Urinary bladder (tissue), 4 donors: ENCODE measurements around the gene RPTOR. TPM values are rescaled to one million over a fixed set of nuclear protein-coding genes. Genes with fewer than 3 reads are reported as not detected.

Source experiments
- DNase-seq: peaks from one replicate; pipeline ENCODE4 v3.0.0-alpha.2; 2015; ENCODE audit errors: extremely low spot score
- H3K27ac ChIP-seq: one replicate; pipeline ENCODE4 v1.5.1; 2013; ENCODE audit warnings: low read depth, mild to moderate bottlenecking, moderate library complexity
- H3K36me3 ChIP-seq: one replicate; pipeline ENCODE4 v1.6.1; 2013; ENCODE audit warnings: mild to moderate bottlenecking, moderate library complexity; ENCODE audit not compliant: insufficient read depth
- H3K4me1 ChIP-seq: one replicate; pipeline ENCODE4 v1.6.1; 2013; ENCODE audit warnings: mild to moderate bottlenecking, moderate library complexity; ENCODE audit not compliant: insufficient read depth
- H3K4me3 ChIP-seq: one replicate; pipeline ENCODE4 v1.5.1; 2013; ENCODE audit warnings: low read depth, low read length
- WGBS: extraction: QIAGEN DNeasy Blood & Tissue Kit; methylation state at CpG from one replicate; pipeline ENCODE4 v1.1.7; 2013; 5-methylcytosine and 5-hydroxymethylcytosine counted together
- polyA plus RNA-seq: library from polyadenylated mRNA; stranded (reverse); fragments of 200-250 nt; gene quantifications from one replicate; pipeline ENCODE4 v1.2.3, GENCODE V29; 2013
- total RNA-seq: library from RNA; depleted of rRNA; stranded (reverse); fragments of >200 nt; gene quantifications from one replicate; pipeline ENCODE4 v1.2.3, GENCODE V29; 2014
- donor health status: healthy with polysubstance abuse.
- donor health status: healthy.

The RPTOR gene
- total and polyA plus RNA-seq, 2 donors = 23.5 to 54.1 TPM

- Histone ChIP-seq H3K4me1 (no peaks in the 10 kb centered on the region), H3K27ac (no peak overlapping the region), H3K36me3 (no peaks in the 10 kb centered on the region), H3K4me3 (no peak overlapping the region)
- no peak for DNase-seq
- 92% methylated on average over 11 of the region's 11 CpGs for WGBS
These were observed 227.0 kb downstream of the RPTOR start for GRCh38 chr17:80771612-80772005.

GRCh38 chr17:80772906-80773242 lies 228.2 kb downstream of the RPTOR start:
- no peak overlapping the region for H3K4me3 ChIP-seq
- WGBS = 89% methylated on average over 8 of the region's 8 CpGs
- DNase-seq = no peak
- H3K27ac ChIP-seq = no peak overlapping the region
- H3K36me3 ChIP-seq = no peaks in the 10 kb centered on the region
- no peaks in the 10 kb centered on the region for H3K4me1 ChIP-seq

GRCh38 chr17:80773243-80773991 lies 228.8 kb downstream of the RPTOR start:
- H3K4me3 ChIP-seq = no peak overlapping the region
- DNase-seq = no peak
- WGBS = 42% methylated on average over 19 of the region's 19 CpGs
- no peak overlapping the region for H3K27ac ChIP-seq
- H3K4me1 ChIP-seq = no peaks in the 10 kb centered on the region
- H3K36me3 ChIP-seq = no peaks in the 10 kb centered on the region

- Histone ChIP-seq H3K4me3 (no peak overlapping the region), H3K27ac (no peak overlapping the region), H3K36me3 (no peaks in the 10 kb centered on the region), H3K4me1 (no peaks in the 10 kb centered on the region)
- WGBS = 95% methylated on average over 20 of the region's 20 CpGs
- no peak for DNase-seq
These were observed 229.5 kb downstream of the RPTOR start for GRCh38 chr17:80774146-80774545.

- Histone ChIP-seq H3K4me3 (no peak overlapping the region), H3K4me1 (no peaks in the 10 kb centered on the region), H3K36me3 (no peaks in the 10 kb centered on the region), H3K27ac (no peak overlapping the region)
- DNase-seq = no peak
- 72% methylated on average over 21 of the region's 21 CpGs for WGBS
These were observed 230.1 kb downstream of the RPTOR start for GRCh38 chr17:80774643-80775281.

- Histone ChIP-seq H3K4me3 (no peak overlapping the region), H3K4me1 (no peaks in the 10 kb centered on the region), H3K36me3 (no peaks in the 10 kb centered on the region), H3K27ac (no peak overlapping the region)
- WGBS = 94% methylated on average over 2 of the region's 2 CpGs
- no peak for DNase-seq
These were observed 231.2 kb downstream of the RPTOR start for GRCh38 chr17:80775863-80776262.

GRCh38 chr17:80777274-80777673 lies 232.6 kb downstream of the RPTOR start:
- no peak overlapping the region for H3K4me3 ChIP-seq
- no peaks in the 10 kb centered on the region for H3K4me1 ChIP-seq
- no peaks in the 10 kb centered on the region for H3K36me3 ChIP-seq
- no peak overlapping the region for H3K27ac ChIP-seq
- 98% methylated on average over 6 of the region's 6 CpGs for WGBS
- no peak for DNase-seq

- H3K4me1 ChIP-seq = no peaks in the 10 kb centered on the region
- DNase-seq = no peak
- no peaks in the 10 kb centered on the region for H3K36me3 ChIP-seq
- H3K4me3 ChIP-seq = no peak overlapping the region
- whole genome bisulfite sequencing = 99% methylated on average over 13 of the region's 13 CpGs
- H3K27ac ChIP-seq = no peak overlapping the region
These were observed 234.1 kb downstream of the RPTOR start for GRCh38 chr17:80778716-80779115.

GRCh38 chr17:80779336-80779735 lies 234.7 kb downstream of the RPTOR start:
- Histone ChIP-seq H3K4me3 (no peak overlapping the region), H3K36me3 (no peaks in the 10 kb centered on the region), H3K27ac (no peak overlapping the region), H3K4me1 (no peaks in the 10 kb centered on the region)
- DNase-seq = no peak
- 97% methylated on average over 24 of the region's 24 CpGs for WGBS

- DNase-seq = no peak
- Histone ChIP-seq H3K27ac (no peak overlapping the region), H3K36me3 (no peaks in the 10 kb centered on the region), H3K4me3 (no peak overlapping the region), H3K4me1 (no peaks in the 10 kb centered on the region)
- 49% methylated on average over 16 of the region's 16 CpGs for WGBS
These were observed 235.3 kb downstream of the RPTOR start for GRCh38 chr17:80779961-80780380.

- DNase-seq = no peak
- no peaks in the 10 kb centered on the region for H3K4me1 ChIP-seq
- H3K36me3 ChIP-seq = no peaks in the 10 kb centered on the region
- H3K27ac ChIP-seq = peak overlapping the region; percentile 46
- WGBS = 67% methylated on average over 19 of the region's 19 CpGs
- no peak overlapping the region for H3K4me3 ChIP-seq
These were observed 236.0 kb downstream of the RPTOR start for GRCh38 chr17:80780381-80781198.

GRCh38 chr17:80781211-80781610 lies 236.6 kb downstream of the RPTOR start:
- DNase-seq = no peak
- H3K4me3 ChIP-seq = no peak overlapping the region
- no peaks in the 10 kb centered on the region for H3K36me3 ChIP-seq
- no peak overlapping the region for H3K27ac ChIP-seq
- H3K4me1 ChIP-seq = no peaks in the 10 kb centered on the region
- 88% methylated on average over 13 of the region's 13 CpGs for WGBS

- no peak for DNase-seq
- WGBS = 92% methylated on average over 14 of the region's 14 CpGs
- peaks cover 2% of the 10 kb centered on the region for H3K4me1 ChIP-seq
- no peak overlapping the region for H3K4me3 ChIP-seq
- no peaks in the 10 kb centered on the region for H3K36me3 ChIP-seq
- H3K27ac ChIP-seq = no peak overlapping the region
These were observed 237.2 kb downstream of the RPTOR start for GRCh38 chr17:80781807-80782277.
